Measurements from ENCODE around the gene RSU1.

RSU1 gene

DNA sequence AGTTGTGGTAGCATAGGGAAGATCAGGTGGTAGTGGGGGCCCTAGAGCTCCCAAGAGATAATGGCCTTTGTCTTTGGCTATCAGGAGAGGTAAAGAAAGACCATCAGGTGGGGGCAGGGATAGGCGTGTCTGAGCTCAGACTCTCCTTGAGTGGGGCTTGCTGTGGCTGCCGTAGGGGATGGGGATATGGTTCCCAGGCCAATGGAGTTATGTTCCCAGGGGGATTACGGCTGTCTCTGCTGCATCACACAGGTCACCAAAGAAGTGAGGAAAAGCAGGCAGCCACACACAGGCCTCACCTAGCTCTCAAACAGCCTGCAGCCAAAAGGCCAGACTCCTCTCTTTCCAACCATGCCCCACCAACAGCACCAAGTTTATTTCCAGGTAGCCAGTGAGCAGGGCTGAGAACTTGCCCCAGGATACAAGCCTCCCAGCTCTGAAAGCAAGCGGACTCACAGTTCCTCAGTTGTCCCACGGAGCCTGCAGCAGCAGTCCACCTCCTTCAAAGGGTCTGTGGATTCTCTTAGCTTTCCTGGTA lies 257.9 kb downstream of the RSU1 start:
- no peaks in the 10 kb centered on the region for H3K4me1 ChIP-seq (ENCODE audit: control insufficient read depth, insufficient read depth, low read length)
- H3K27me3 ChIP-seq (ENCODE audit: control insufficient read depth, insufficient read depth, low read length), result no peaks in the 10 kb centered on the region
- no peak overlapping the region for H3K4me3 ChIP-seq (ENCODE audit: low read length)
- H3K36me3 ChIP-seq (ENCODE audit: control insufficient read depth, insufficient read depth, low read length), result no peaks in the 10 kb centered on the region
- H3K9ac ChIP-seq (ENCODE audit: low read length), result no peak overlapping the region
- no peak overlapping the region for H3K27ac ChIP-seq (ENCODE audit: low read depth, low read length)

DNA sequence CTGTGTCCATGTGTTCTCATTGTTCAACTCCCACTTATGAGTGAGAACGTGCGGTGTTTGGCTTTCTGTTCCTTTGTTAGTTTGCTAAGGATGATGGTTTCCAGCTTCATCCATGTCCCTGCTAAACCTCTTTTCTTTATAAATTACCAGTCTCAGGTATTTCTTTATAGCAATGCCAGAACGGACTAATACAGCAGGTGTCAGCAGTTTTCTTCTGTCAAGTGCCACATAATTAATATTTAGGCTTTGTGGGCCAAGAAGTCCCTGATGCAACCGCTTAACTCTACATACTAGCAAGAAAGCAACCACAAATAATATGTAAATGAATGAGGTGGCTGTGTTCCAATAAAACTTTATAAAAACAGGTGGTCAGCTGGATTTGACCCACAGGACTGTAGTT lies 269.3 kb downstream of the RSU1 start:
- H3K27ac ChIP-seq (ENCODE audit: low read depth, low read length), result no peak overlapping the region
- H3K27me3 ChIP-seq (ENCODE audit: control insufficient read depth, insufficient read depth, low read length), result no peaks in the 10 kb centered on the region
- H3K9ac ChIP-seq (ENCODE audit: low read length), result no peak overlapping the region
- H3K4me1 ChIP-seq (ENCODE audit: control insufficient read depth, insufficient read depth, low read length), result no peaks in the 10 kb centered on the region
- no peaks in the 10 kb centered on the region for H3K36me3 ChIP-seq (ENCODE audit: control insufficient read depth, insufficient read depth, low read length)
- H3K4me3 ChIP-seq (ENCODE audit: low read length), result no peak overlapping the region

DNA sequence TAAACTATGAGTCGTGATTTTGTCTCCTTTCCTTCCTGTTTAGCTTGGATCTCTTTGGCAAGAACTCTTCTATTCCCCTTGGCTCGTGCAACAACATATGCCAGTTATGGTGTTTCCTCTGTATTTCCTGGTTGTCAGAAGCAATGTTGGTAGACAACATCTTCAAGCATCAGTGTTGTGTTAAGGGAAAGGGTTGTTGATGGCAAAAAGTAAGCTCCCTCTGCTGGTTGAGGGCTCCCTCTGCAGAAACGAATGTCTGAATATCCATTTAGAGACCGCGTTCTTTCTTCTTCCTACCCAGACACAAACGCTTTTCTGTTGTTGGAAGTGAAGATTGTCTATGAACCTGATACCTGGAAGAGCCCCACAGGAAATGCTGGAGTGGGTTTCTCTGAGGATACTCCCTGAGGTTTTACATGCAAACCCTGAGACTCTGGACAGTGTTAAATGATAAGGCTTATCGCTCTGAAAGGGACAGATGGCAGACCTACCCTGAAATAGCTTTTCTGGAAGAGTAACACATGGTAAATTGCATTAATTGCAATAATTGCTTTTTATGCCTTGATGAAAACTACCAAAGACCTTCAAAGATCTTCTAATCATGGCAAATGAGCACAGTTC lies 272.0 kb downstream of the RSU1 start:
- Histone ChIP-seq H3K9ac (ENCODE audit: low read length) (no peak overlapping the region), H3K36me3 (ENCODE audit: control insufficient read depth, insufficient read depth, low read length) (no peaks in the 10 kb centered on the region), H3K27me3 (ENCODE audit: control insufficient read depth, insufficient read depth, low read length) (no peaks in the 10 kb centered on the region), H3K4me3 (ENCODE audit: low read length) (no peak overlapping the region), H3K27ac (ENCODE audit: low read depth, low read length) (no peak overlapping the region), H3K4me1 (ENCODE audit: control insufficient read depth, insufficient read depth, low read length) (no peaks in the 10 kb centered on the region)

GRCh38 chr10:16544591-16544990 lies 272.6 kb downstream of the RSU1 start:
- H3K4me1 ChIP-seq (ENCODE audit: control insufficient read depth, insufficient read depth, low read length), result no peaks in the 10 kb centered on the region
- H3K36me3 ChIP-seq (ENCODE audit: control insufficient read depth, insufficient read depth, low read length), result no peaks in the 10 kb centered on the region
- no peak overlapping the region for H3K9ac ChIP-seq (ENCODE audit: low read length)
- H3K4me3 ChIP-seq (ENCODE audit: low read length), result no peak overlapping the region
- no peaks in the 10 kb centered on the region for H3K27me3 ChIP-seq (ENCODE audit: control insufficient read depth, insufficient read depth, low read length)
- H3K27ac ChIP-seq (ENCODE audit: low read depth, low read length), result no peak overlapping the region

- Histone ChIP-seq H3K4me3 (ENCODE audit: low read length) (no peak overlapping the region), H3K27ac (ENCODE audit: low read depth, low read length) (no peak overlapping the region), H3K27me3 (ENCODE audit: control insufficient read depth, insufficient read depth, low read length) (no peaks in the 10 kb centered on the region), H3K4me1 (ENCODE audit: control insufficient read depth, insufficient read depth, low read length) (no peaks in the 10 kb centered on the region), H3K36me3 (ENCODE audit: control insufficient read depth, insufficient read depth, low read length) (no peaks in the 10 kb centered on the region), H3K9ac (ENCODE audit: low read length) (no peak overlapping the region)
Measured at GRCh38 chr10:16544099-16544498, 273.1 kb downstream of the RSU1 start.

Measured in rectal smooth muscle tissue (tissue), 1 donor.